ENCODE measurements around the gene SLC45A3.

DNA sequence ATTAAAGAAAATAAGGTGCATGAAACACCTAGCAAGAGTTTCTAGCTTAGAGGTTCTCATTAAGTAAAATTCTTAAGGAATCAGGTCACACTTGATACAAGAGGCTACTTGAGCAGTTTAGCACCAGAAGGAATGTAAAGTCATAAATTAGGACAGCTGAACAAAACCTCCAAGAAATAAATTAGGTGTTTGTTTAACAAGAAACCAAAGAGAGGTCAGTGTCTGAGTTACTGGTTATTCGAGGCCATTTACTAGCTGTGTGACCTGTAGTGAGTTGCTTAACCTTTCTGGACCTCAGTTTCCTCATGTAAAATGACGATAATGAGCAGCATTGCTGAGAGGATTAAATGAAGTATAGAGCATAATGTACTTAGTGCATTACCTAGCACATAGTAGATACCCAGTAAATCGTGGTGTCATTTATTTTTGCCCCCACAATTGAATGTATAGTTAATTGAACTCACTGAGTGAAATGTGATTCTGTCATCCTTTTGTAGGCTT lies 47.6 kb downstream of the SLC45A3 start:
- TF ChIP-seq, protein P1, sequence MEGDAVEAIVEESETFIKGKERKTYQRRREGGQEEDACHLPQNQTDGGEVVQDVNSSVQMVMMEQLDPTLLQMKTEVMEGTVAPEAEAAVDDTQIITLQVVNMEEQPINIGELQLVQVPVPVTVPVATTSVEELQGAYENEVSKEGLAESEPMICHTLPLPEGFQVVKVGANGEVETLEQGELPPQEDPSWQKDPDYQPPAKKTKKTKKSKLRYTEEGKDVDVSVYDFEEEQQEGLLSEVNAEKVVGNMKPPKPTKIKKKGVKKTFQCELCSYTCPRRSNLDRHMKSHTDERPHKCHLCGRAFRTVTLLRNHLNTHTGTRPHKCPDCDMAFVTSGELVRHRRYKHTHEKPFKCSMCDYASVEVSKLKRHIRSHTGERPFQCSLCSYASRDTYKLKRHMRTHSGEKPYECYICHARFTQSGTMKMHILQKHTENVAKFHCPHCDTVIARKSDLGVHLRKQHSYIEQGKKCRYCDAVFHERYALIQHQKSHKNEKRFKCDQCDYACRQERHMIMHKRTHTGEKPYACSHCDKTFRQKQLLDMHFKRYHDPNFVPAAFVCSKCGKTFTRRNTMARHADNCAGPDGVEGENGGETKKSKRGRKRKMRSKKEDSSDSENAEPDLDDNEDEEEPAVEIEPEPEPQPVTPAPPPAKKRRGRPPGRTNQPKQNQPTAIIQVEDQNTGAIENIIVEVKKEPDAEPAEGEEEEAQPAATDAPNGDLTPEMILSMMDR (IDR thresholded peaks at IDR 0.05 in 2 of 3, conservative IDR thresholded peaks at IDR 0.05 in 1 of 3; ENCODE audit: borderline replicate concordance in 1 of 3, insufficient read depth in 1 of 3, low read depth in 2 of 3, low read length in 2 of 3), result no peak
- TF ChIP-seq, protein P2, sequence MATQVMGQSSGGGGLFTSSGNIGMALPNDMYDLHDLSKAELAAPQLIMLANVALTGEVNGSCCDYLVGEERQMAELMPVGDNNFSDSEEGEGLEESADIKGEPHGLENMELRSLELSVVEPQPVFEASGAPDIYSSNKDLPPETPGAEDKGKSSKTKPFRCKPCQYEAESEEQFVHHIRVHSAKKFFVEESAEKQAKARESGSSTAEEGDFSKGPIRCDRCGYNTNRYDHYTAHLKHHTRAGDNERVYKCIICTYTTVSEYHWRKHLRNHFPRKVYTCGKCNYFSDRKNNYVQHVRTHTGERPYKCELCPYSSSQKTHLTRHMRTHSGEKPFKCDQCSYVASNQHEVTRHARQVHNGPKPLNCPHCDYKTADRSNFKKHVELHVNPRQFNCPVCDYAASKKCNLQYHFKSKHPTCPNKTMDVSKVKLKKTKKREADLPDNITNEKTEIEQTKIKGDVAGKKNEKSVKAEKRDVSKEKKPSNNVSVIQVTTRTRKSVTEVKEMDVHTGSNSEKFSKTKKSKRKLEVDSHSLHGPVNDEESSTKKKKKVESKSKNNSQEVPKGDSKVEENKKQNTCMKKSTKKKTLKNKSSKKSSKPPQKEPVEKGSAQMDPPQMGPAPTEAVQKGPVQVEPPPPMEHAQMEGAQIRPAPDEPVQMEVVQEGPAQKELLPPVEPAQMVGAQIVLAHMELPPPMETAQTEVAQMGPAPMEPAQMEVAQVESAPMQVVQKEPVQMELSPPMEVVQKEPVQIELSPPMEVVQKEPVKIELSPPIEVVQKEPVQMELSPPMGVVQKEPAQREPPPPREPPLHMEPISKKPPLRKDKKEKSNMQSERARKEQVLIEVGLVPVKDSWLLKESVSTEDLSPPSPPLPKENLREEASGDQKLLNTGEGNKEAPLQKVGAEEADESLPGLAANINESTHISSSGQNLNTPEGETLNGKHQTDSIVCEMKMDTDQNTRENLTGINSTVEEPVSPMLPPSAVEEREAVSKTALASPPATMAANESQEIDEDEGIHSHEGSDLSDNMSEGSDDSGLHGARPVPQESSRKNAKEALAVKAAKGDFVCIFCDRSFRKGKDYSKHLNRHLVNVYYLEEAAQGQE (IDR thresholded peaks at IDR 0.05; ENCODE audit: low read depth), result no peak
- TF ChIP-seq SIN3A (IDR thresholded peaks at IDR 0.05; ENCODE audit: low read depth) (no peak), SRF (IDR thresholded peaks at IDR 0.05; ENCODE audit: low read depth) (no peak), POLR2AphosphoS5 (IDR thresholded peaks at IDR 0.05; ENCODE audit: low read depth, low read length) (no peak), TCF7L2 (IDR thresholded peaks at IDR 0.05; ENCODE audit: borderline replicate concordance, extremely low read depth, insufficient read depth, insufficient read length) (no peak), CEBPB (IDR thresholded peaks at IDR 0.05; ENCODE audit: low read depth) (no peak), RAD21 (IDR thresholded peaks at IDR 0.05; ENCODE audit: low read depth) (no peak), EGR1 (IDR thresholded peaks at IDR 0.05; ENCODE audit: low read depth) (no peak), POLR2A (IDR thresholded peaks at IDR 0.05; ENCODE audit: borderline replicate concordance, extremely low read depth, insufficient read depth, insufficient read length) (no peak), YY1 (IDR thresholded peaks at IDR 0.05; ENCODE audit: extremely low read depth, insufficient replicate concordance, low read depth, low read length) (no peak)
- TF ChIP-seq, protein P3, sequence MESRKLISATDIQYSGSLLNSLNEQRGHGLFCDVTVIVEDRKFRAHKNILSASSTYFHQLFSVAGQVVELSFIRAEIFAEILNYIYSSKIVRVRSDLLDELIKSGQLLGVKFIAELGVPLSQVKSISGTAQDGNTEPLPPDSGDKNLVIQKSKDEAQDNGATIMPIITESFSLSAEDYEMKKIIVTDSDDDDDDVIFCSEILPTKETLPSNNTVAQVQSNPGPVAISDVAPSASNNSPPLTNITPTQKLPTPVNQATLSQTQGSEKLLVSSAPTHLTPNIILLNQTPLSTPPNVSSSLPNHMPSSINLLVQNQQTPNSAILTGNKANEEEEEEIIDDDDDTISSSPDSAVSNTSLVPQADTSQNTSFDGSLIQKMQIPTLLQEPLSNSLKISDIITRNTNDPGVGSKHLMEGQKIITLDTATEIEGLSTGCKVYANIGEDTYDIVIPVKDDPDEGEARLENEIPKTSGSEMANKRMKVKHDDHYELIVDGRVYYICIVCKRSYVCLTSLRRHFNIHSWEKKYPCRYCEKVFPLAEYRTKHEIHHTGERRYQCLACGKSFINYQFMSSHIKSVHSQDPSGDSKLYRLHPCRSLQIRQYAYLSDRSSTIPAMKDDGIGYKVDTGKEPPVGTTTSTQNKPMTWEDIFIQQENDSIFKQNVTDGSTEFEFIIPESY (IDR thresholded peaks at IDR 0.05; ENCODE audit: extremely low read depth, insufficient replicate concordance, low read length), result no peak
